Liver (tissue), 9 donors: ENCODE results near the gene PAPOLB. TPM values are rescaled to one million over a fixed set of nuclear protein-coding genes. Genes with fewer than 3 reads are reported as not detected.
A peak's percentile ranks its signal among the peaks of the same experiment; 100 is the strongest.

ENCODE experiments used
- DNase-seq: peaks from one replicate; pipeline ENCODE4 v3.0.0-alpha.2; 2017; ENCODE audit warnings: low spot score
- H3K27ac ChIP-seq, 2 donors: one replicate each; pipeline ENCODE4 v1.7.0; 2013; ENCODE audit warnings: inconsistent platforms in 2 of 2, low read length in 2 of 2, control low read depth in 1 of 2, low read depth in 1 of 2, mild to moderate bottlenecking in 1 of 2
- H3K27me3 ChIP-seq, 4 donors: one replicate each; pipeline versions ENCODE4 v1.6.1 to v1.7.0; 2013; ENCODE audit warnings: low read length in 3 of 4, inconsistent platforms in 1 of 4, mild to moderate bottlenecking in 1 of 4, moderate library complexity in 1 of 4; ENCODE audit not compliant: control insufficient read depth in 4 of 4, insufficient read depth in 4 of 4
- H3K36me3 ChIP-seq, 4 donors: one replicate each; pipeline versions ENCODE4 v1.6.1 to v1.7.0; 2013; ENCODE audit warnings: low read length in 3 of 4, mild to moderate bottlenecking in 3 of 4, low read depth in 1 of 4, moderate library complexity in 1 of 4; ENCODE audit not compliant: control insufficient read depth in 4 of 4, insufficient read depth in 3 of 4
- H3K4me1 ChIP-seq, 4 donors: one replicate each; pipeline versions ENCODE4 v1.6.1 to v1.7.0; 2013; ENCODE audit warnings: low read length in 3 of 4, mild to moderate bottlenecking in 3 of 4, moderate library complexity in 1 of 4; ENCODE audit not compliant: control insufficient read depth in 4 of 4, insufficient read depth in 4 of 4
- H3K4me3 ChIP-seq, 3 donors: one replicate each; pipeline versions ENCODE4 v1.6.1 to v1.7.0; 2013; ENCODE audit warnings: low read length in 3 of 3, control low read depth in 1 of 3, low read depth in 1 of 3, mild to moderate bottlenecking in 1 of 3
- H3K9ac ChIP-seq, 2 donors: one replicate each; pipeline ENCODE4 v1.7.0; 2013; ENCODE audit warnings: low read length in 2 of 2, mild to moderate bottlenecking in 2 of 2, moderate library complexity in 2 of 2, control low read depth in 1 of 2, low read depth in 1 of 2
- H3K9me3 ChIP-seq, 4 donors: one replicate each; pipeline versions ENCODE4 v1.6.1 to v1.7.0; 2013; ENCODE audit warnings: low read length in 3 of 4; ENCODE audit not compliant: control insufficient read depth in 4 of 4
- EGR1 ChIP-seq, 2 donors: IDR thresholded peaks; 2 replicates each; pipeline ENCODE4 v1.6.1; 2016 to 2018; ENCODE audit warnings: antibody characterized with exemption in 2 of 2, low read depth in 2 of 2
- FOXA1 ChIP-seq: IDR thresholded peaks from 2 replicates; pipeline ENCODE4 v1.6.1; 2016; ENCODE audit warnings: antibody characterized with exemption
- FOXA2 ChIP-seq: IDR thresholded peaks from 2 replicates; pipeline ENCODE4 v1.6.1; 2016; ENCODE audit warnings: antibody characterized with exemption
- GABPA ChIP-seq, 2 donors: IDR thresholded peaks in 1 of 2; conservative IDR thresholded peaks in 1 of 2; 2 replicates each; pipeline ENCODE4 v1.6.1; 2016; ENCODE audit warnings: antibody characterized with exemption in 2 of 2, mild to moderate bottlenecking in 1 of 2, moderate library complexity in 1 of 2
- HNF4A ChIP-seq, 2 donors: conservative IDR thresholded peaks; 2 replicates each; pipeline ENCODE4 v1.6.1; 2016; ENCODE audit warnings: antibody characterized with exemption in 2 of 2, mild to moderate bottlenecking in 2 of 2
- JUND ChIP-seq, 2 donors: IDR thresholded peaks; 2 replicates each; pipeline ENCODE4 v1.6.1; 2016; ENCODE audit warnings: antibody characterized with exemption in 2 of 2
- RAD21 ChIP-seq, 2 donors: IDR thresholded peaks; 2 replicates each; pipeline ENCODE4 v1.6.1; 2016; ENCODE audit warnings: antibody characterized with exemption in 2 of 2, mild to moderate bottlenecking in 2 of 2
- RXRA ChIP-seq, 2 donors: IDR thresholded peaks; 2 replicates each; pipeline ENCODE4 v1.6.1; 2017 to 2018; ENCODE audit warnings: antibody characterized with exemption in 2 of 2, mild to moderate bottlenecking in 1 of 2
- SP1 ChIP-seq: IDR thresholded peaks from 2 replicates; pipeline ENCODE4 v1.6.1; 2018; ENCODE audit warnings: antibody characterized with exemption, mild to moderate bottlenecking
- TAF1 ChIP-seq: conservative IDR thresholded peaks from 2 replicates; pipeline ENCODE4 v1.6.1; 2016; ENCODE audit warnings: antibody characterized with exemption, mild to moderate bottlenecking
- YY1 ChIP-seq: IDR thresholded peaks from 2 replicates; pipeline ENCODE4 v1.6.1; 2016; ENCODE audit warnings: antibody characterized with exemption, mild to moderate bottlenecking
- WGBS: extraction: QIAGEN DNeasy Blood & Tissue Kit; methylation state at CpG from one replicate; pipeline ENCODE4 v1.1.7; 2013; 5-methylcytosine and 5-hydroxymethylcytosine counted together
- polyA plus RNA-seq, 2 donors: library from polyadenylated mRNA; stranded (reverse) in 1 of 2; unstranded in 1 of 2; fragments of 200-250 nt in 1 of 2; fragments of >200 nt in 1 of 2; fragmentation: Nextera tagmentation in 1 of 2; extraction: Ambion mirVana in 1 of 2; gene quantifications; one replicate each; pipeline versions ENCODE4 v1.2.1 to v1.2.3, GENCODE V29; 2013 to 2015
- total RNA-seq, 2 donors: library from RNA; depleted of rRNA; stranded (reverse); fragments of >200 nt; gene quantifications; one replicate each; pipeline ENCODE4 v1.2.3, GENCODE V29; 2014
- TF ChIP-seq, protein P1 (sequence below): IDR thresholded peaks from 2 replicates; pipeline ENCODE4 v1.6.1; 2016; ENCODE audit warnings: antibody characterized with exemption
- TF ChIP-seq, protein P2 (sequence below): IDR thresholded peaks from 2 replicates; pipeline ENCODE4 v1.6.1; 2016; ENCODE audit warnings: antibody characterized with exemption, mild to moderate bottlenecking
- TF ChIP-seq, protein P3 (sequence below): IDR thresholded peaks from 2 replicates; pipeline ENCODE4 v1.6.1; 2016; ENCODE audit warnings: antibody characterized with exemption
- TF ChIP-seq, protein P4 (sequence below): IDR thresholded peaks from 2 replicates; pipeline ENCODE4 v1.6.1; 2016; ENCODE audit warnings: antibody characterized with exemption
- TF ChIP-seq, protein P5 (sequence below): fragments of 150-350 bp; IDR thresholded peaks from 2 replicates; pipeline ENCODE4 v1.5.1; 2017; ENCODE audit warnings: improper control_type of control experiment, low read depth, low read length; ENCODE audit not compliant: missing input control
- donor health status: healthy.
- donor health status: healthy.
- donor health status: healthy.
- donor health status: healthy.
- donor health status: healthy.

PAPOLB gene
- total and polyA plus RNA-seq, 4 donors: 0.05 to 0.08 TPM; not detected in 2

DNA sequence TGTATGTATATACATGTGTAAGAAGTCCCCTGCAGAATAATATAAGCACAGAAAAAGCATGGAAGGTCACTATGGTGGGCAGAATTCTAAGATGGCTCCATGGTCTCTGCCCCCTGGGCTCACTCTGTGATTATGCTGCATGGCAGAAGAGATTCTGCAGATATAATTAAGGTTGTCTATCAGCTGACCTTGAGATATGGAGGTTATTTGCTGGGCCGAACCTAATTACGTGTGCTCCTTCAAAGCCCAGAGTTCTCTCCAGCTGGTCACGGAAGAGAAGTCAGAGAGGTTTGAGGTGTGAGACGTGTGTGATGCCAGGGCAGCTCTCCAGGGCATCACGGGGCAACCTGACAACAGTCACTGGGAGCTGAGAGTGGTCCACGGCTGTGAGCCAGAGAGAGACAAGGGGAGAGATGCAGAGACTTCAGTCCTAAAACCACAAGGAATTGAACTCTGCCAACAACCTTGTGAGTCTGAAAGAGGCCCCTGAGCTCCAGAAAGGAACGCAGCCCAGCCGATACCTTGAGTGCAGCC lies 11.5 kb downstream of the PAPOLB start:
- 83% methylated on average over 8 of the region's 8 CpGs for WGBS
- Histone ChIP-seq H3K9me3 (no peaks in the 10 kb centered on the region), H3K4me1 (no peaks in the 10 kb centered on the region), H3K4me3 (no peak overlapping the region), H3K27me3 (no peaks in the 10 kb centered on the region), H3K9ac (no peak overlapping the region), H3K27ac (no peak overlapping the region), H3K36me3 (no peaks in the 10 kb centered on the region)
- DNase-seq: no peak
- TF ChIP-seq RXRA (IDR thresholded peaks at IDR 0.05) (no peak), YY1 (no peak), RAD21 (IDR thresholded peaks at IDR 0.05) (no peak), EGR1 (IDR thresholded peaks at IDR 0.05; ENCODE audit: low read depth in 2 of 2) (no peak), TAF1 (no peak), GABPA (IDR thresholded peaks at IDR 0.05 in 1 of 2, conservative IDR thresholded peaks at IDR 0.05 in 1 of 2) (no peak), SP1 (no peak), JUND (IDR thresholded peaks at IDR 0.05) (no peak), FOXA1 (no peak)
- TF ChIP-seq, protein P1, sequence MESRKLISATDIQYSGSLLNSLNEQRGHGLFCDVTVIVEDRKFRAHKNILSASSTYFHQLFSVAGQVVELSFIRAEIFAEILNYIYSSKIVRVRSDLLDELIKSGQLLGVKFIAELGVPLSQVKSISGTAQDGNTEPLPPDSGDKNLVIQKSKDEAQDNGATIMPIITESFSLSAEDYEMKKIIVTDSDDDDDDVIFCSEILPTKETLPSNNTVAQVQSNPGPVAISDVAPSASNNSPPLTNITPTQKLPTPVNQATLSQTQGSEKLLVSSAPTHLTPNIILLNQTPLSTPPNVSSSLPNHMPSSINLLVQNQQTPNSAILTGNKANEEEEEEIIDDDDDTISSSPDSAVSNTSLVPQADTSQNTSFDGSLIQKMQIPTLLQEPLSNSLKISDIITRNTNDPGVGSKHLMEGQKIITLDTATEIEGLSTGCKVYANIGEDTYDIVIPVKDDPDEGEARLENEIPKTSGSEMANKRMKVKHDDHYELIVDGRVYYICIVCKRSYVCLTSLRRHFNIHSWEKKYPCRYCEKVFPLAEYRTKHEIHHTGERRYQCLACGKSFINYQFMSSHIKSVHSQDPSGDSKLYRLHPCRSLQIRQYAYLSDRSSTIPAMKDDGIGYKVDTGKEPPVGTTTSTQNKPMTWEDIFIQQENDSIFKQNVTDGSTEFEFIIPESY: no peak
- TF ChIP-seq, protein P2, sequence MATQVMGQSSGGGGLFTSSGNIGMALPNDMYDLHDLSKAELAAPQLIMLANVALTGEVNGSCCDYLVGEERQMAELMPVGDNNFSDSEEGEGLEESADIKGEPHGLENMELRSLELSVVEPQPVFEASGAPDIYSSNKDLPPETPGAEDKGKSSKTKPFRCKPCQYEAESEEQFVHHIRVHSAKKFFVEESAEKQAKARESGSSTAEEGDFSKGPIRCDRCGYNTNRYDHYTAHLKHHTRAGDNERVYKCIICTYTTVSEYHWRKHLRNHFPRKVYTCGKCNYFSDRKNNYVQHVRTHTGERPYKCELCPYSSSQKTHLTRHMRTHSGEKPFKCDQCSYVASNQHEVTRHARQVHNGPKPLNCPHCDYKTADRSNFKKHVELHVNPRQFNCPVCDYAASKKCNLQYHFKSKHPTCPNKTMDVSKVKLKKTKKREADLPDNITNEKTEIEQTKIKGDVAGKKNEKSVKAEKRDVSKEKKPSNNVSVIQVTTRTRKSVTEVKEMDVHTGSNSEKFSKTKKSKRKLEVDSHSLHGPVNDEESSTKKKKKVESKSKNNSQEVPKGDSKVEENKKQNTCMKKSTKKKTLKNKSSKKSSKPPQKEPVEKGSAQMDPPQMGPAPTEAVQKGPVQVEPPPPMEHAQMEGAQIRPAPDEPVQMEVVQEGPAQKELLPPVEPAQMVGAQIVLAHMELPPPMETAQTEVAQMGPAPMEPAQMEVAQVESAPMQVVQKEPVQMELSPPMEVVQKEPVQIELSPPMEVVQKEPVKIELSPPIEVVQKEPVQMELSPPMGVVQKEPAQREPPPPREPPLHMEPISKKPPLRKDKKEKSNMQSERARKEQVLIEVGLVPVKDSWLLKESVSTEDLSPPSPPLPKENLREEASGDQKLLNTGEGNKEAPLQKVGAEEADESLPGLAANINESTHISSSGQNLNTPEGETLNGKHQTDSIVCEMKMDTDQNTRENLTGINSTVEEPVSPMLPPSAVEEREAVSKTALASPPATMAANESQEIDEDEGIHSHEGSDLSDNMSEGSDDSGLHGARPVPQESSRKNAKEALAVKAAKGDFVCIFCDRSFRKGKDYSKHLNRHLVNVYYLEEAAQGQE: no peak
- TF ChIP-seq, protein P3, sequence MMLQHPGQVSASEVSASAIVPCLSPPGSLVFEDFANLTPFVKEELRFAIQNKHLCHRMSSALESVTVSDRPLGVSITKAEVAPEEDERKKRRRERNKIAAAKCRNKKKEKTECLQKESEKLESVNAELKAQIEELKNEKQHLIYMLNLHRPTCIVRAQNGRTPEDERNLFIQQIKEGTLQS: no peak
- TF ChIP-seq, protein P4, sequence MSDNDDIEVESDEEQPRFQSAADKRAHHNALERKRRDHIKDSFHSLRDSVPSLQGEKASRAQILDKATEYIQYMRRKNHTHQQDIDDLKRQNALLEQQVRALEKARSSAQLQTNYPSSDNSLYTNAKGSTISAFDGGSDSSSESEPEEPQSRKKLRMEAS: no peak

DNA sequence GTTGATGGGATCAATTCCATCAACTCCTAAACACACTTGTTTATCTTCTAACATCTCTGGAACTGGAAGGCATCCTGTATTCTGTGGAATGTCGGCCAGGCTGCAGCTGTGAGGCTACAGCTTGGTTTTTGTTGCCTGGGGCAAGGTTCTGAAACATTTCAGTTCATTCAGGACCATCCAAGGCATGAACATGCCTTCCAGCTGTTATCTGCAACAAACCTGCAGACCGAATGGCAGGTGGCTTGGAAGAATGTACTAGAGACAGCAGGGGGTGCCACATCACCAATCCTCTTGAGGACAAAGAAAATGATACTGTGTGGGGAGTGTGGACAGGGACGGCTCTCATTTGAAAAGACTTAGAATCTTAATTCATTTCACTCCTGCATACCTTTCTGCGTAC lies 12.4 kb downstream of the PAPOLB start:
- WGBS: 37% methylated on average over 4 of the region's 4 CpGs
- H3K36me3 ChIP-seq: no peaks in the 10 kb centered on the region
- DNase-seq: no peak
- no peak overlapping the region for H3K9ac ChIP-seq
- no peaks in the 10 kb centered on the region for H3K27me3 ChIP-seq
- no peak overlapping the region for H3K4me3 ChIP-seq
- no peaks in the 10 kb centered on the region for H3K4me1 ChIP-seq
- H3K9me3 ChIP-seq: no peaks in the 10 kb centered on the region
- no peak overlapping the region for H3K27ac ChIP-seq
- TF ChIP-seq, protein P5, sequence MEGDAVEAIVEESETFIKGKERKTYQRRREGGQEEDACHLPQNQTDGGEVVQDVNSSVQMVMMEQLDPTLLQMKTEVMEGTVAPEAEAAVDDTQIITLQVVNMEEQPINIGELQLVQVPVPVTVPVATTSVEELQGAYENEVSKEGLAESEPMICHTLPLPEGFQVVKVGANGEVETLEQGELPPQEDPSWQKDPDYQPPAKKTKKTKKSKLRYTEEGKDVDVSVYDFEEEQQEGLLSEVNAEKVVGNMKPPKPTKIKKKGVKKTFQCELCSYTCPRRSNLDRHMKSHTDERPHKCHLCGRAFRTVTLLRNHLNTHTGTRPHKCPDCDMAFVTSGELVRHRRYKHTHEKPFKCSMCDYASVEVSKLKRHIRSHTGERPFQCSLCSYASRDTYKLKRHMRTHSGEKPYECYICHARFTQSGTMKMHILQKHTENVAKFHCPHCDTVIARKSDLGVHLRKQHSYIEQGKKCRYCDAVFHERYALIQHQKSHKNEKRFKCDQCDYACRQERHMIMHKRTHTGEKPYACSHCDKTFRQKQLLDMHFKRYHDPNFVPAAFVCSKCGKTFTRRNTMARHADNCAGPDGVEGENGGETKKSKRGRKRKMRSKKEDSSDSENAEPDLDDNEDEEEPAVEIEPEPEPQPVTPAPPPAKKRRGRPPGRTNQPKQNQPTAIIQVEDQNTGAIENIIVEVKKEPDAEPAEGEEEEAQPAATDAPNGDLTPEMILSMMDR: peak; percentile 22
- TF ChIP-seq RXRA (IDR thresholded peaks at IDR 0.05) (no peak), TAF1 (no peak), FOXA1 (no peak), HNF4A (conservative IDR thresholded peaks at IDR 0.05) (no peak), RAD21 (IDR thresholded peaks at IDR 0.05) (peak; percentile 52 to 61), FOXA2 (no peak), JUND (IDR thresholded peaks at IDR 0.05) (no peak)
